ENCODE data around the gene DKC1. TPM values are rescaled to one million over a fixed set of nuclear protein-coding genes. Genes with fewer than 3 reads are reported as not detected.

DKC1 gene
- total and polyA plus RNA-seq, 8 donors: 22.3 to 70.6 (median 62.6) TPM

DNA sequence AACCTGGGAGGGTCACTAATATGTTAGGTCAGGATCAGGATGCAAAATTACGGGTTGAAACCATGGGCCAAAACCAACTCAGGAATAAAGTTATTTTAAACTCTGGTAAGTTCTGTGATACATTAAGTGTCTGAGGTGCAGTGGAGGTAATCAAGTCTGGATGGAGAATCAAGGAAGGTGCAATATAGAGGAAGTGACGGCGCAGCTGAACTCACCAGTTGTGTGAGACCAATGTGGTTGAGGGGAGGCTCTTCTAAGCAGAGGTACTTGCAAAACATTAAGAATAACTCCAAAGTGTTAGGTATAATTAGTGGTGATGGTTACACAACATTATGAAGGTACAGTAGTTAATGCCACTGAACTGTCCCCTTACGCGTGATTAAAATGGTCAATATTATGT is 31.5 kb upstream of the DKC1 start:
- Histone ChIP-seq H3K27ac (peak overlapping the region; percentile 71 to 89), H3K4me1 (peaks cover 50 to 97% of the 10 kb centered on the region in 2 donors), H3K36me3 (no peaks in the 10 kb centered on the region), H3K4me3 (no peak overlapping the region), H3K9me3 (no peaks in the 10 kb centered on the region), H3K27me3 (no peaks in the 10 kb centered on the region)
- intact Hi-C loops (cut with DNase I): no loop called here
- TF ChIP-seq, protein P1, sequence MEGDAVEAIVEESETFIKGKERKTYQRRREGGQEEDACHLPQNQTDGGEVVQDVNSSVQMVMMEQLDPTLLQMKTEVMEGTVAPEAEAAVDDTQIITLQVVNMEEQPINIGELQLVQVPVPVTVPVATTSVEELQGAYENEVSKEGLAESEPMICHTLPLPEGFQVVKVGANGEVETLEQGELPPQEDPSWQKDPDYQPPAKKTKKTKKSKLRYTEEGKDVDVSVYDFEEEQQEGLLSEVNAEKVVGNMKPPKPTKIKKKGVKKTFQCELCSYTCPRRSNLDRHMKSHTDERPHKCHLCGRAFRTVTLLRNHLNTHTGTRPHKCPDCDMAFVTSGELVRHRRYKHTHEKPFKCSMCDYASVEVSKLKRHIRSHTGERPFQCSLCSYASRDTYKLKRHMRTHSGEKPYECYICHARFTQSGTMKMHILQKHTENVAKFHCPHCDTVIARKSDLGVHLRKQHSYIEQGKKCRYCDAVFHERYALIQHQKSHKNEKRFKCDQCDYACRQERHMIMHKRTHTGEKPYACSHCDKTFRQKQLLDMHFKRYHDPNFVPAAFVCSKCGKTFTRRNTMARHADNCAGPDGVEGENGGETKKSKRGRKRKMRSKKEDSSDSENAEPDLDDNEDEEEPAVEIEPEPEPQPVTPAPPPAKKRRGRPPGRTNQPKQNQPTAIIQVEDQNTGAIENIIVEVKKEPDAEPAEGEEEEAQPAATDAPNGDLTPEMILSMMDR (IDR thresholded peaks at IDR 0.05): no peak
- DNase-seq: no peak
- no peak for ATAC-seq

DNA sequence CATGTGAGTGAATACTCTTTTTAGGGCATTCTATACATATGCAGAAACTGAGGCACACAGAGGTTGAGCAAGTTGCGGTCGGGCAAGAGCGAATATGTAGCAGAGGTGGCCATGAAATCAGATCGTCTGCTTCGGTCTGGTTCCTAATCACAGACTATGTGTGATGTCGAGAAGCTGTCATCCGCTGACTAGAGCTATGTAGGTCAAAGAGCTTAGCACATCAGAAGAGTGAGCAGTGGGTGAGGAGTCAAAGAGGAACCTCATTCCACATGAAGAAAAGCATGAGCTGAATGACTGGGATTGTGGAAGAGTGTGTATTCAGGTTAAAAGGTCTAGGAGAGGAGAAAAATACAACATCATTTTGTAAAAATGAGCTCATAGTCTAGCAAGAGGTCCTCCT is 30.8 kb upstream of the DKC1 start:
- peak; percentile 5 for ATAC-seq
- peak overlapping the region; percentile 49 to 89 for H3K27ac ChIP-seq

DNA sequence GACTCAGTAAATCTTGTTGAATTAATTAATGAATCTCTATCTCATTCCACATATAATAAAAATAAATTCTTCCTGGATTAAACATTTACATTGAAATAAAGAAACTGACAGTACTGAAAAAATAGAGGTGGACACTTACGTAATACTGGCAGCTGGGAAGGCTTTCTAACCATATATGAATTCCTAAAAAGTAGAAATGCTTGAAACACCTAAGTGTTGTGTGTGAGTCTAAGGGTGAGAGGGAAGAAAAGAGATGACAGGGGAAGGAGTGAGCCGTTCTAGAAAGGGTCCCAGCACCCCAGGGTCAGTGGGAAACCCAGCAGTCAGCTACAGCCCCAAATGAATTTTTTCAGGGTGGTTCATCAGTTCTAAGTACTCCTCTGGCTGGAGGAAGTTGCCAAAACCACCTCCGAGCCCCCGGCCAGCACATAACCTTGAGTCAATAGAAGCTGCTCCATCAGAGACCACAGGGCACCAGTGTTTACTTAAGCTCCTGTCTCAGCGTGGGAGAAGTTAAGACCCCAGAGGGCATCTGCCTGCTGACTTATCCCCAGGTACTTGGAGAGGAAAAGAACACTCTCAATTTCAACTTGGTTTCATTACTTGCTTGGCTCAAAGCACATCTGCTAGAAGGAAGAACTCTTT is 30.1 kb upstream of the DKC1 start:
- TF ChIP-seq, protein P1 (IDR thresholded peaks at IDR 0.05): no peak
- intact Hi-C loops (cut with DNase I): no loop called here
- Histone ChIP-seq H3K27ac (peak overlapping the region; percentile 49 to 89), H3K27me3 (no peaks in the 10 kb centered on the region), H3K9me3 (no peaks in the 10 kb centered on the region), H3K4me3 (no peak overlapping the region), H3K36me3 (no peaks in the 10 kb centered on the region), H3K4me1 (peaks cover 49 to 100% of the 10 kb centered on the region in 2 donors)
- DNase-seq (peak in 1 of 4 donors; percentile 67), ATAC-seq (no peak)

More for the DNA sequence above, 30.8 kb upstream of the DKC1 start:
- peaks cover 52 to 100% of the 10 kb centered on the region in 2 donors for H3K4me1 ChIP-seq
- H3K4me3 ChIP-seq: no peak overlapping the region
- TF ChIP-seq, protein P1 (IDR thresholded peaks at IDR 0.05): no peak
- intact Hi-C loops (cut with DNase I): no loop called here
- H3K27me3 ChIP-seq: no peaks in the 10 kb centered on the region
- no peak for DNase-seq
- no peaks in the 10 kb centered on the region for H3K36me3 ChIP-seq
- no peaks in the 10 kb centered on the region for H3K9me3 ChIP-seq

DNA sequence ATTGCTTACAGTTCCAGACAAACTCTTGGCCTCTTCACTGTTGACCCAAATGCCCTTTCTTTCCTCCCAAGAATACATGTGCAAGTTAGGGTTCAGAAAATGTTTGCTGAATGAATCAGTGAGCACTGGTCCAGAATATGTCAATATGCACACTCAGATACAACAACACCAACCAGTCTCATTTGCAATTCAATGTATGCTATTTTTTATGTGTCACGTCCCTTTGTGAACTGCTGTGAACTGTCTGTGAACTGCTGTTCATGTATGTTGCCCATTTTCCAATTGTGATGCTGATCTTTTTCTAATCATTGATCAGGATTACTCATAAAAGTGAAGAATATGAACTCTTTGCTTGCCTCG is 29.6 kb upstream of the DKC1 start:
- Histone ChIP-seq H3K4me3 (no peak overlapping the region), H3K27ac (peak overlapping the region; percentile 78 to 89), H3K9me3 (no peaks in the 10 kb centered on the region), H3K27me3 (no peaks in the 10 kb centered on the region), H3K4me1 (peaks cover 49 to 98% of the 10 kb centered on the region in 2 donors), H3K36me3 (no peaks in the 10 kb centered on the region)
- TF ChIP-seq, protein P1 (IDR thresholded peaks at IDR 0.05): no peak
- intact Hi-C loops (cut with DNase I): no loop called here
- DNase-seq (no peak), ATAC-seq (no peak)

DNA sequence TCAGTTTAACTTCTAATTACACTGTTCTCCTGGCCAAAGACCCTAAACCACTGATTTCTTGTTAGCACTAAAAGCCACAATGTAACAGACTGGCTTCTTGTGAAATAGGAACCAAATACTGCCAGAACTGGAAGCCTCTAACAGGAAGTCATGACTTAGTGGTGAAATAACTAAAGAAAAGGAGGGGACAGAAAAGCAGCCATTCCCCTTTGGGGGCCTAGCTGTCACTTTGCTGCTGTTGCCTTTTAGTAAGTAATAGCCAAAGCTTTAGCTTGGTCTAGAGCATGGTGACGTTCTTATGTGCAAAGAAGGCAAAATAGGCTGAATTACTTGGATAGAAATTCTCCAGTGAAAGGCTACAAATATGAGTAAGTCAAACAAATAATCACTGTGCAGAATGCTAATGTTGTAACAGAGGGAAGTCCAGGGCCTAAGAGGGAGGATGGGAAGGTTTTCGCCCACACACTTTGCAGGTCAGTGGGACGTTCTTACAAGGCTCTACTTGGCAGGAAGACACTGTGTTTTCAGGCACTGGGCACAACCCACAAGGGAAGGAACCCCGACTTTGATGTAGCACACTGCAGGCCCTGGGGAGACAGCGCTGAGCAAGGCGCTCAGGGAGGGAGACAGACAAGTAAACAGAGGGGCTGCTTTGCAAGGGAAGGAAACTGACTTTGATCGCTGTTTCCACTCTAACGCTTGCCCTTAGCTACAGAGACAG is 28.4 kb upstream of the DKC1 start:
- no peaks in the 10 kb centered on the region for H3K9me3 ChIP-seq
- ATAC-seq (peak; percentile 48), DNase-seq (peak in 3 of 4 donors; percentile 52 to 66 (median 65))
- peaks cover 41 to 97% of the 10 kb centered on the region in 2 donors for H3K4me1 ChIP-seq
- TF ChIP-seq, protein P1 (IDR thresholded peaks at IDR 0.05): no peak
- intact Hi-C loops (cut with DNase I): no loop called here
- no peaks in the 10 kb centered on the region for H3K27me3 ChIP-seq
- no peak overlapping the region for H3K4me3 ChIP-seq
- H3K27ac ChIP-seq: peak overlapping the region; percentile 78 to 89
- no peaks in the 10 kb centered on the region for H3K36me3 ChIP-seq
